Measurements from ENCODE around the gene ASPSCR1.

The ASPSCR1 gene

GRCh38 chr17:82059272-82060000, 82.0 kb downstream of the ASPSCR1 start:
- no peak overlapping the region for H3K4me3 ChIP-seq (ENCODE audit: low read length)
- TF ChIP-seq CTCF (conservative IDR thresholded peaks at IDR 0.05; ENCODE audit: low read depth, low read length): no peak
- no peak for DNase-seq (ENCODE audit: low read depth)

- TF ChIP-seq CTCF (conservative IDR thresholded peaks at IDR 0.05; ENCODE audit: low read depth, low read length): no peak
- H3K4me3 ChIP-seq (ENCODE audit: low read length): no peak overlapping the region
- DNase-seq (ENCODE audit: low read depth): no peak
Measured at GRCh38 chr17:82060001-82060380, 82.6 kb downstream of the ASPSCR1 start.

- TF ChIP-seq CTCF (conservative IDR thresholded peaks at IDR 0.05; ENCODE audit: low read depth, low read length): no peak
- DNase-seq (ENCODE audit: low read depth): no peak
Measured at GRCh38 chr17:82060614-82061013, 83.2 kb downstream of the ASPSCR1 start.

GRCh38 chr17:82061047-82061925, 83.9 kb downstream of the ASPSCR1 start:
- TF ChIP-seq CTCF (conservative IDR thresholded peaks at IDR 0.05; ENCODE audit: low read depth, low read length): no peak
- no peak for DNase-seq (ENCODE audit: low read depth)
- H3K4me3 ChIP-seq (ENCODE audit: low read length): no peak overlapping the region

More at GRCh38 chr17:82060614-82061013, 83.2 kb downstream of the ASPSCR1 start:
- no peak overlapping the region for H3K4me3 ChIP-seq (ENCODE audit: low read length)

- TF ChIP-seq CTCF (conservative IDR thresholded peaks at IDR 0.05; ENCODE audit: low read depth, low read length): no peak
- H3K4me3 ChIP-seq (ENCODE audit: low read length): no peak overlapping the region
- DNase-seq (ENCODE audit: low read depth): no peak
Measured at GRCh38 chr17:82062076-82062983, 84.9 kb downstream of the ASPSCR1 start.

- no peak for TF ChIP-seq CTCF (conservative IDR thresholded peaks at IDR 0.05; ENCODE audit: low read depth, low read length)
- DNase-seq (ENCODE audit: low read depth): no peak
- H3K4me3 ChIP-seq (ENCODE audit: low read length): no peak overlapping the region
Measured at GRCh38 chr17:82062984-82063368, 85.5 kb downstream of the ASPSCR1 start.

All from retinal pigment epithelial cell (primary cell).